SKM-1 treated with dmso at 0.1 percent for 144 hours (cell line): ENCODE results near the gene PGGHG.

ENCODE experiments used
- DNase-seq: peaks from one replicate; lab custom pipeline; 2025; ENCODE audit not compliant: unreplicated experiment; lab: John Stamatoyannopoulos, UW

Gene PGGHG

GRCh38 chr11:288478-289397, at the start of gene PGGHG:
TSS of gene PGGHG (plus strand) at chr11:289126. CDS start at chr11:289817, 691 bp downstream.
- peak; percentile 48 for DNase-seq

- no peak for DNase-seq
Measured at GRCh38 chr11:240315-240714, 48.6 kb upstream of the PGGHG start.

- DNase-seq = no peak
Measured at GRCh38 chr11:241634-242033, 47.3 kb upstream of the PGGHG start.

- DNase-seq = no peak
Measured at GRCh38 chr11:244376-244775, 44.5 kb upstream of the PGGHG start.

- DNase-seq = no peak
Measured at GRCh38 chr11:249062-249461, 39.9 kb upstream of the PGGHG start.

GRCh38 chr11:250274-250673, 38.7 kb upstream of the PGGHG start:
- no peak for DNase-seq

GRCh38 chr11:250740-251299, 38.1 kb upstream of the PGGHG start:
- peak; percentile 33 for DNase-seq

GRCh38 chr11:251550-251949, 37.4 kb upstream of the PGGHG start:
- DNase-seq = no peak

- DNase-seq = no peak
Measured at GRCh38 chr11:252666-253065, 36.3 kb upstream of the PGGHG start.

- no peak for DNase-seq
Measured at GRCh38 chr11:253160-253885, 35.6 kb upstream of the PGGHG start.

GRCh38 chr11:253886-254270, 35.0 kb upstream of the PGGHG start:
- DNase-seq = no peak

GRCh38 chr11:255176-255575, 33.8 kb upstream of the PGGHG start:
- DNase-seq = no peak

- DNase-seq = no peak
Measured at GRCh38 chr11:255816-256215, 33.1 kb upstream of the PGGHG start.

GRCh38 chr11:256952-257737, 31.8 kb upstream of the PGGHG start:
- DNase-seq = peak; percentile 47

GRCh38 chr11:257766-258493, 31.0 kb upstream of the PGGHG start:
- no peak for DNase-seq

- DNase-seq = no peak
Measured at GRCh38 chr11:259413-259812, 29.5 kb upstream of the PGGHG start.

- no peak for DNase-seq
Measured at GRCh38 chr11:261624-262023, 27.3 kb upstream of the PGGHG start.

- DNase-seq = peak; percentile 52
Measured at GRCh38 chr11:266676-267439, 22.1 kb upstream of the PGGHG start.

- peak; percentile 45 for DNase-seq
Measured at GRCh38 chr11:267491-267994, 21.4 kb upstream of the PGGHG start.
